AG04449 (cell line): ENCODE data around the gene RNF227.

Experiments
- CTCF ChIA-PET: fragments of 350-600 bp; formaldehyde crosslinking; extraction: SDS; loops from one replicate; lab custom pipeline; 2021; ENCODE audit warnings: antibody characterized with exemption; lab: Yijun Ruan, JAX
- POLR2A ChIA-PET: fragments of 400-600, 350-600 bp; formaldehyde crosslinking; extraction: SDS; loops from one replicate; lab custom pipeline; 2020; ENCODE audit warnings: antibody characterized with exemption, inconsistent platforms; lab: Yijun Ruan, JAX
- DNase-seq: peaks from one replicate; pipeline ENCODE4 v3.0.0-alpha.2; 2010; ENCODE audit warnings: low read depth, low spot score
- H3K4me3 ChIP-seq: 2 replicates; pipeline ENCODE4 v1.5.1; 2011; ENCODE audit warnings: low read depth, mild to moderate bottlenecking, control low read depth, low read length
- CTCF ChIP-seq: IDR thresholded peaks from one replicate; pipeline ENCODE4 v1.5.1; 2011; ENCODE audit warnings: mild to moderate bottlenecking, moderate library complexity, low read length, control low read depth, inconsistent platforms; ENCODE audit not compliant: insufficient read depth; ENCODE audit errors: missing control alignments

The RNF227 gene

GRCh38 chr17:7911116-7911515 is 5.0 kb downstream of the RNF227 start:
- no peak for TF ChIP-seq CTCF
- ChIA-PET CTCF (interaction anchor here (0.6 to 24.3 kb wide), 14 partner anchors 8 to 150 kb away, joined by 3 to 499 read pairs (median 8); no protein-coding TSS in a partner anchor), POLR2A (interaction anchor here (1.0 kb wide), 1 partner anchor 10 kb away, joined by 3 read pairs; no protein-coding TSS in a partner anchor)
- no peak overlapping the region for H3K4me3 ChIP-seq
- no peak for DNase-seq

GRCh38 chr17:7910711-7911110 is 5.4 kb downstream of the RNF227 start:
- no peak for DNase-seq
- no peak overlapping the region for H3K4me3 ChIP-seq
- ChIA-PET CTCF (interaction anchor here (1.2 to 24.3 kb wide), 7 partner anchors 9 to 151 kb away, joined by 4 to 499 read pairs (median 9); no protein-coding TSS in a partner anchor), POLR2A (interaction anchor here (0.7 kb wide), 1 partner anchor 130 kb away, joined by 3 read pairs; no protein-coding TSS in a partner anchor)
- TF ChIP-seq CTCF: no peak

- TF ChIP-seq CTCF: no peak
- ChIA-PET POLR2A (interaction anchor here (0.7 kb wide), 1 partner anchor 131 kb away, joined by 3 read pairs; no protein-coding TSS in a partner anchor), CTCF (interaction anchor here (0.7 to 24.3 kb wide), 7 partner anchors 9 to 151 kb away, joined by 3 to 499 read pairs (median 9); no protein-coding TSS in a partner anchor)
- DNase-seq: no peak
- no peak overlapping the region for H3K4me3 ChIP-seq
Measured at GRCh38 chr17:7910281-7910680, 5.8 kb downstream of the RNF227 start.

- ChIA-PET POLR2A (no interaction called here), CTCF (interaction anchor here (1.6 to 24.3 kb wide), 3 partner anchors 77 to 148 kb away, joined by 3 to 499 read pairs (median 51); no protein-coding TSS in a partner anchor)
- no peak for DNase-seq
- H3K4me3 ChIP-seq: no peak overlapping the region
- TF ChIP-seq CTCF: no peak
Measured at GRCh38 chr17:7909089-7909488, 7.0 kb downstream of the RNF227 start.

GRCh38 chr17:7903154-7904103 is 12.7 kb downstream of the RNF227 start:
- POLR2A ChIA-PET: no interaction called here

More at GRCh38 chr17:7903154-7904103, 12.7 kb downstream of the RNF227 start:
- CTCF ChIA-PET: interaction anchor here (0.6 to 24.3 kb wide), 9 partner anchors 9 to 154 kb away, joined by 3 to 499 read pairs (median 3); partner anchors contain the start of gene RNF227
- H3K4me3 ChIP-seq: no peak overlapping the region
- no peak for TF ChIP-seq CTCF
- no peak for DNase-seq
